ENCODE results near the gene LZTR1.

The LZTR1 gene

DNA sequence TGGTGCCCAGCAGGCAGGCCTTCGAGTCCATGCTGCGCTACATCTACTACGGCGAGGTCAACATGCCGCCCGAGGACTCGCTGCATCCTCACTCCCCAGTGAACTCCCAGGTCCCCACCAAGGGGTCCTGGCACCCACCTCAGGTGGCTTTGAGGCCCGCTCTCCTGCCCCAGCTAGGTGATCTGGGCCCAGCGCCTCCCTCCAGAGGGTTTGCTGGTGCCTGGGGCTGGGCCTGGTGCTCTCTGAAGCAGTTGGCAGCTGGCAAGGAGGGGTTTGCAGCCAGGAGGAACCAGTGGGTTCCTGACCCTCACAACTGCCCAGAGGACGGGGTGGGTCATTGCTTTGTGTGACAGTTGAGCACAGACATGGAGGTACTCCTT, 13.9 kb downstream of the LZTR1 start:
- no peak overlapping the region for H2BK120ac ChIP-seq (ENCODE audit: low read depth, low read length)
- H3K4me1 ChIP-seq (ENCODE audit: control insufficient read depth, insufficient read depth, low read depth, low read length): peaks cover 20% of the 10 kb centered on the region
- H4K8ac ChIP-seq (ENCODE audit: low read length): no peak overlapping the region
- no peak overlapping the region for H3K27ac ChIP-seq (ENCODE audit: low read length, poor library complexity, severe bottlenecking)
- 98% methylated on average over 10 of the region's 10 CpGs for WGBS
- no peaks in the 10 kb centered on the region for H3K9me3 ChIP-seq (ENCODE audit: control insufficient read depth, low read length)
- no peak overlapping the region for H2BK15ac ChIP-seq (ENCODE audit: low read depth, poor library complexity, severe bottlenecking)
- no peak overlapping the region for H3K4me2 ChIP-seq (ENCODE audit: low read length, poor library complexity, severe bottlenecking)
- H2AFZ ChIP-seq (ENCODE audit: low read depth, low read length): no peak overlapping the region
- H3K14ac ChIP-seq (ENCODE audit: low read length in 2 of 2): no peak overlapping the region
- H3K18ac ChIP-seq (ENCODE audit: low read depth in 1 of 2, low read length in 2 of 2): no peak overlapping the region
- no peak overlapping the region for H3K23ac ChIP-seq (ENCODE audit: low read length in 2 of 2)
- H3K36me3 ChIP-seq (ENCODE audit: control insufficient read depth in 1 of 2, insufficient read depth in 2 of 2, low read depth in 1 of 2, low read length in 2 of 2): peaks cover 80 to 97% of the 10 kb centered on the region in 2 experiments
- H2BK12ac ChIP-seq (ENCODE audit: low read length in 2 of 2): no peak overlapping the region
- H3K4ac ChIP-seq (ENCODE audit: low read depth in 1 of 2, low read length in 2 of 2): no peak overlapping the region
- H3K27me3 ChIP-seq (ENCODE audit: control insufficient read depth in 1 of 2, insufficient read depth in 1 of 2, low read length in 2 of 2): no peaks in the 10 kb centered on the region
- no peak overlapping the region for H3K4me3 ChIP-seq (ENCODE audit: insufficient read depth in 1 of 2, low read depth in 1 of 2, low read length in 2 of 2)
- DNase-seq: no peak
- no peak overlapping the region for H2BK5ac ChIP-seq (ENCODE audit: low read depth, low read length, poor library complexity, severe bottlenecking)
- H2AK5ac ChIP-seq (ENCODE audit: low read length, severe bottlenecking): no peak overlapping the region
- no peak overlapping the region for H3K9ac ChIP-seq (ENCODE audit: low read length)
- H3K79me1 ChIP-seq (replicated peaks; ENCODE audit: low read length, poor library complexity, severe bottlenecking): peaks cover 34% of the 10 kb centered on the region
- no peak overlapping the region for H4K91ac ChIP-seq (ENCODE audit: low read length)

DNA sequence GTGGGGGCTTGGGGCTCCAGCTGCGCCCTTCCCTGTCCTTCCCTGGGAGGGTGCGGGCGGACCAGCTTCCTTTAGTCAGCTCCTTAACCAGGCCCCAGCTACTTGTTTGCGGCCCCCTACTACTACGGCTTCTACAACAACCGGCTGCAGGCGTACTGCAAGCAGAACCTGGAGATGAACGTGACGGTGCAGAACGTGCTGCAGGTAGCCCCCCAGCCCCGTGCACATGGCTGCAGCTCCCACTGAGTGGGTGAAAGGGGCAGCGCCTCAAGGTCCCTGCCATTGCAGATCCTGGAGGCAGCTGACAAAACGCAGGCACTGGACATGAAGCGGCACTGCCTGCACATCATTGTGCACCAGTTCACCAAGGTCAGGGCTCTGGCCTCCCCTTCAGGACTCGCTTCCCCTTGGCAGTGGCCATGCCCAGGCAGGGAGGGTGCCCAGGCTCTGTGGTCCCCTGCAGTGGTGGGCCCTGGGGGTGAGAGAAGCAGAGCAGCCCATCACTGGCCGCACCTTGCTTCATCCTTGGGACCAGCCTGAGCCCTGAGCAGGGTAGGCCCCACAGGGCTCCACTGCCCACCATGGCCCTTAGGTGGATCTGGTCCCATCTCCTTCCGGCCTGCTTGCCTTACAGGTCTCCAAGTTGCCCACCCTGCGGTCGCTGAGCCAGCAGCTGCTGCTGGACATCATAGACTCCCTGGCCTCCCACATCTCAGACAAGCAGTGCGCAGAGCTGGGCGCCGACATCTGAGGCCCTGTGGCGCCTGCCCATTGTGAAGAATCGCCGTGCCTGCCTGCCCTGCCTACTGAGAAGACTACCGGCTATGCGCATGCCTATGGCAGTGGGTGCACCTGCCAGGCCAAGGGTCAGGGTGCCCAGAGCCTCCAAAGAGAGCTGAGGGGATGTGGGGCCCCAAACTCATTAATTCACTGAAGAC, 14.8 kb downstream of the LZTR1 start:
- Histone ChIP-seq H3K4ac (ENCODE audit: low read depth in 1 of 2, low read length in 2 of 2) (no peak overlapping the region), H2BK120ac (ENCODE audit: low read depth, low read length) (no peak overlapping the region), H3K27me3 (ENCODE audit: control insufficient read depth in 1 of 2, insufficient read depth in 1 of 2, low read length in 2 of 2) (no peaks in the 10 kb centered on the region), H3K27ac (ENCODE audit: low read length, poor library complexity, severe bottlenecking) (no peak overlapping the region), H3K4me2 (ENCODE audit: low read length, poor library complexity, severe bottlenecking) (no peak overlapping the region), H3K4me1 (ENCODE audit: control insufficient read depth, insufficient read depth, low read depth, low read length) (peaks cover 24% of the 10 kb centered on the region), H3K36me3 (ENCODE audit: control insufficient read depth in 1 of 2, insufficient read depth in 2 of 2, low read depth in 1 of 2, low read length in 2 of 2) (peaks cover 75 to 89% of the 10 kb centered on the region in 2 experiments), H3K23ac (ENCODE audit: low read length in 2 of 2) (no peak overlapping the region), H3K4me3 (ENCODE audit: insufficient read depth in 1 of 2, low read depth in 1 of 2, low read length in 2 of 2) (no peak overlapping the region), H4K8ac (ENCODE audit: low read length) (no peak overlapping the region), H4K91ac (ENCODE audit: low read length) (no peak overlapping the region), H2BK5ac (ENCODE audit: low read depth, low read length, poor library complexity, severe bottlenecking) (no peak overlapping the region), H3K9ac (ENCODE audit: low read length) (no peak overlapping the region), H3K79me1 (replicated peaks; ENCODE audit: low read length, poor library complexity, severe bottlenecking) (peaks cover 31% of the 10 kb centered on the region), H3K14ac (ENCODE audit: low read length in 2 of 2) (no peak overlapping the region), H2AK5ac (ENCODE audit: low read length, severe bottlenecking) (no peak overlapping the region), H2BK15ac (ENCODE audit: low read depth, poor library complexity, severe bottlenecking) (no peak overlapping the region), H3K18ac (ENCODE audit: low read depth in 1 of 2, low read length in 2 of 2) (no peak overlapping the region), H3K9me3 (ENCODE audit: control insufficient read depth, low read length) (no peaks in the 10 kb centered on the region), H2AFZ (ENCODE audit: low read depth, low read length) (no peak overlapping the region), H2BK12ac (ENCODE audit: low read length in 2 of 2) (no peak overlapping the region)
- WGBS: 97% methylated on average over 27 of the region's 27 CpGs
- DNase-seq: no peak

DNA sequence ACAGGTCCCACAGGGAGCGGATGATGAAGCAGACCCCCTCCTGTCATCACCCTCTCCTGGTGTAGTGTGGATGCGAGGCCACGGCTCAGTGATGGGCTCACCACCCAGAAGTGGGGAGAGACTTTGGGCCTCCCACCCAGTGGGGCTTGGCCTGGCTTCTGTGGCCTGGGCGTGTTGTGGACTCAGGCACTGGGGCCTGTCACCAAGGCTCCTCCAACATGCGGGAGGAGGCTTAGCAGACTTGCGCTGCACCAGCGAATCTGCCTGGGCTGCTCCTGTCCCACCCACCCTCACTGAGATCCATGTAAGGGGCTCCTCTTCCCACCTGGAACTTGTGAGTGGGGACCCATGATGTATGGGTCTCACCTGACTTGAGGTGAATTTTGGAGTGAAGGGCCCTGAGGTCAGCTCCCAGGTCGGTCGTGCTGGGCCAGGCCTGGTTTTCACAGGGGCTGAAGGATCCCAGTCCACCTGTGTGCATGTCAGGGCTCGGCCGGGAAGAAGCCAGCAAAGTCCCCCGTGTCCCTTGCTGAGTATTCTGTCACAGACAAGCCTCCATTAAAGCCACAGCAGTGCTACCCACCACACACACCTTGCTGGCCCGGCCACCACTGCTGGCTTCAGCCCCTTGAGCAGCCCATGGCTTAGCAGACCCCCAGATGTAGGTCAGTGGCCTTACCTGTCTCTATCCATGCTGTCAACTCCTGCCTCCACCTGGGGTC, 15.6 kb downstream of the LZTR1 start:
- Histone ChIP-seq H3K4me3 (ENCODE audit: insufficient read depth in 1 of 2, low read depth in 1 of 2, low read length in 2 of 2) (no peak overlapping the region), H3K36me3 (ENCODE audit: control insufficient read depth in 1 of 2, insufficient read depth in 2 of 2, low read depth in 1 of 2, low read length in 2 of 2) (peaks cover 66 to 80% of the 10 kb centered on the region in 2 experiments), H3K4ac (ENCODE audit: low read depth in 1 of 2, low read length in 2 of 2) (no peak overlapping the region), H2BK120ac (ENCODE audit: low read depth, low read length) (no peak overlapping the region), H3K9ac (ENCODE audit: low read length) (no peak overlapping the region), H4K91ac (ENCODE audit: low read length) (no peak overlapping the region), H2AK5ac (ENCODE audit: low read length, severe bottlenecking) (no peak overlapping the region), H2BK15ac (ENCODE audit: low read depth, poor library complexity, severe bottlenecking) (no peak overlapping the region), H3K27ac (ENCODE audit: low read length, poor library complexity, severe bottlenecking) (no peak overlapping the region), H3K27me3 (ENCODE audit: control insufficient read depth in 1 of 2, insufficient read depth in 1 of 2, low read length in 2 of 2) (no peaks in the 10 kb centered on the region), H3K4me1 (ENCODE audit: control insufficient read depth, insufficient read depth, low read depth, low read length) (peaks cover 25% of the 10 kb centered on the region), H3K4me2 (ENCODE audit: low read length, poor library complexity, severe bottlenecking) (no peak overlapping the region), H4K8ac (ENCODE audit: low read length) (no peak overlapping the region), H3K14ac (ENCODE audit: low read length in 2 of 2) (no peak overlapping the region), H2BK5ac (ENCODE audit: low read depth, low read length, poor library complexity, severe bottlenecking) (no peak overlapping the region), H3K18ac (ENCODE audit: low read depth in 1 of 2, low read length in 2 of 2) (no peak overlapping the region), H3K79me1 (replicated peaks; ENCODE audit: low read length, poor library complexity, severe bottlenecking) (peaks cover 31% of the 10 kb centered on the region), H3K23ac (ENCODE audit: low read length in 2 of 2) (no peak overlapping the region), H3K9me3 (ENCODE audit: control insufficient read depth, low read length) (no peaks in the 10 kb centered on the region), H2AFZ (ENCODE audit: low read depth, low read length) (no peak overlapping the region), H2BK12ac (ENCODE audit: low read length in 2 of 2) (no peak overlapping the region)
- 92% methylated on average over 12 of the region's 13 CpGs for WGBS
- no peak for DNase-seq
